GM23338 (cell line): ENCODE results near the gene NDFIP1.

Source experiments
- EZH2 ChIP-seq: fragments of 200-600 bp; sonication (generic); IDR thresholded peaks from one replicate; pipeline ENCODE4 v1.8.0; 2017; ENCODE audit warnings: antibody characterized with exemption, mild to moderate bottlenecking, low read depth; ENCODE audit not compliant: unreplicated experiment
- EZH2phosphoT487 ChIP-seq: fragments of 200-600 bp; sonication (generic); IDR thresholded peaks from one replicate; pipeline ENCODE4 v1.8.1; 2018; ENCODE audit warnings: antibody characterized with exemption; ENCODE audit not compliant: unreplicated experiment
- JUNB ChIP-seq: IDR thresholded peaks from one replicate; pipeline ENCODE4 v1.6.1; 2016; ENCODE audit warnings: antibody characterized with exemption; ENCODE audit not compliant: unreplicated experiment
- POLR2AphosphoS5 ChIP-seq: IDR thresholded peaks from 2 replicates; pipeline ENCODE4 v1.6.1; 2016; ENCODE audit warnings: antibody characterized with exemption, low read depth
- STAT1 ChIP-seq: IDR thresholded peaks from one replicate; pipeline ENCODE4 v1.6.1; 2016; ENCODE audit warnings: antibody characterized with exemption; ENCODE audit not compliant: unreplicated experiment
- ZNF114 ChIP-seq: fragments of 250-450 bp; sonication (Bioruptor Pico); IDR thresholded peaks from 2 replicates; pipeline ENCODE4 v1.5.0; 2020; ENCODE audit warnings: mild to moderate bottlenecking, moderate library complexity
- TF ChIP-seq, protein P1 (sequence below), 2 experiments: fragments of 200-600 bp in 1 of 2; sonication (generic) in 1 of 2; conservative IDR thresholded peaks; 2 replicates each; pipeline versions ENCODE4 v1.5.1 to v1.6.1; 2016 to 2017; ENCODE audit warnings: antibody characterized with exemption in 2 of 2, low read depth in 2 of 2, mild to moderate bottlenecking in 2 of 2, moderate library complexity in 1 of 2
- TF ChIP-seq, protein P2 (sequence below): IDR thresholded peaks from one replicate; pipeline ENCODE4 v1.6.1; 2018; ENCODE audit warnings: antibody characterized with exemption; ENCODE audit not compliant: unreplicated experiment

DNA sequence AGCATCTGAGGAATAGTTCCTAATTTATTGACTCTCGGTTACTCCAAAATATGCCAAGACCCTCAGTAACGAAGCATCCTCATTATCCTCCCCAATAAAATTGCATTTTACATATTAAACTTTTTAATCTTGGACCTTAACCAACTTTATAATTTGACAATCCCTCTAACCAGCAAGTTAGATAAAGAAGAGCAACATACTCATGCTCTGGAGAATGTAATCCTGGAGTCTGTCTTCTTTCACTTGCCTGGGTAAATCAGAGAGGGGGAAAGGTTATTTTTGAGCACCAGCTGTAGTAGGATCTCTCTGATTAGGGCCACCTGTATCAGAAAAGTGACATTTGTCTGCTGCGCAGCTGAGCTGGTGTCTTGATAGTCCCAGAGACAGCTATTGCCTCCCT, 59.8 kb downstream of the NDFIP1 start:
- no peak for TF ChIP-seq POLR2AphosphoS5
- TF ChIP-seq, protein P1, sequence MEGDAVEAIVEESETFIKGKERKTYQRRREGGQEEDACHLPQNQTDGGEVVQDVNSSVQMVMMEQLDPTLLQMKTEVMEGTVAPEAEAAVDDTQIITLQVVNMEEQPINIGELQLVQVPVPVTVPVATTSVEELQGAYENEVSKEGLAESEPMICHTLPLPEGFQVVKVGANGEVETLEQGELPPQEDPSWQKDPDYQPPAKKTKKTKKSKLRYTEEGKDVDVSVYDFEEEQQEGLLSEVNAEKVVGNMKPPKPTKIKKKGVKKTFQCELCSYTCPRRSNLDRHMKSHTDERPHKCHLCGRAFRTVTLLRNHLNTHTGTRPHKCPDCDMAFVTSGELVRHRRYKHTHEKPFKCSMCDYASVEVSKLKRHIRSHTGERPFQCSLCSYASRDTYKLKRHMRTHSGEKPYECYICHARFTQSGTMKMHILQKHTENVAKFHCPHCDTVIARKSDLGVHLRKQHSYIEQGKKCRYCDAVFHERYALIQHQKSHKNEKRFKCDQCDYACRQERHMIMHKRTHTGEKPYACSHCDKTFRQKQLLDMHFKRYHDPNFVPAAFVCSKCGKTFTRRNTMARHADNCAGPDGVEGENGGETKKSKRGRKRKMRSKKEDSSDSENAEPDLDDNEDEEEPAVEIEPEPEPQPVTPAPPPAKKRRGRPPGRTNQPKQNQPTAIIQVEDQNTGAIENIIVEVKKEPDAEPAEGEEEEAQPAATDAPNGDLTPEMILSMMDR (conservative IDR thresholded peaks at IDR 0.05; ENCODE audit: low read depth in 2 of 2), result no peak
- no peak for TF ChIP-seq EZH2phosphoT487
- no peak for TF ChIP-seq EZH2
- no peak for TF ChIP-seq STAT1
- TF ChIP-seq, protein P2, sequence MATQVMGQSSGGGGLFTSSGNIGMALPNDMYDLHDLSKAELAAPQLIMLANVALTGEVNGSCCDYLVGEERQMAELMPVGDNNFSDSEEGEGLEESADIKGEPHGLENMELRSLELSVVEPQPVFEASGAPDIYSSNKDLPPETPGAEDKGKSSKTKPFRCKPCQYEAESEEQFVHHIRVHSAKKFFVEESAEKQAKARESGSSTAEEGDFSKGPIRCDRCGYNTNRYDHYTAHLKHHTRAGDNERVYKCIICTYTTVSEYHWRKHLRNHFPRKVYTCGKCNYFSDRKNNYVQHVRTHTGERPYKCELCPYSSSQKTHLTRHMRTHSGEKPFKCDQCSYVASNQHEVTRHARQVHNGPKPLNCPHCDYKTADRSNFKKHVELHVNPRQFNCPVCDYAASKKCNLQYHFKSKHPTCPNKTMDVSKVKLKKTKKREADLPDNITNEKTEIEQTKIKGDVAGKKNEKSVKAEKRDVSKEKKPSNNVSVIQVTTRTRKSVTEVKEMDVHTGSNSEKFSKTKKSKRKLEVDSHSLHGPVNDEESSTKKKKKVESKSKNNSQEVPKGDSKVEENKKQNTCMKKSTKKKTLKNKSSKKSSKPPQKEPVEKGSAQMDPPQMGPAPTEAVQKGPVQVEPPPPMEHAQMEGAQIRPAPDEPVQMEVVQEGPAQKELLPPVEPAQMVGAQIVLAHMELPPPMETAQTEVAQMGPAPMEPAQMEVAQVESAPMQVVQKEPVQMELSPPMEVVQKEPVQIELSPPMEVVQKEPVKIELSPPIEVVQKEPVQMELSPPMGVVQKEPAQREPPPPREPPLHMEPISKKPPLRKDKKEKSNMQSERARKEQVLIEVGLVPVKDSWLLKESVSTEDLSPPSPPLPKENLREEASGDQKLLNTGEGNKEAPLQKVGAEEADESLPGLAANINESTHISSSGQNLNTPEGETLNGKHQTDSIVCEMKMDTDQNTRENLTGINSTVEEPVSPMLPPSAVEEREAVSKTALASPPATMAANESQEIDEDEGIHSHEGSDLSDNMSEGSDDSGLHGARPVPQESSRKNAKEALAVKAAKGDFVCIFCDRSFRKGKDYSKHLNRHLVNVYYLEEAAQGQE, result no peak
- no peak for TF ChIP-seq JUNB
- no peak for TF ChIP-seq ZNF114 (CRISPR knock-in tag)
